ENCODE measurements around the gene CD68.
A peak's percentile ranks its signal among the peaks of the same experiment; 100 is the strongest.

CD68 gene

DNA sequence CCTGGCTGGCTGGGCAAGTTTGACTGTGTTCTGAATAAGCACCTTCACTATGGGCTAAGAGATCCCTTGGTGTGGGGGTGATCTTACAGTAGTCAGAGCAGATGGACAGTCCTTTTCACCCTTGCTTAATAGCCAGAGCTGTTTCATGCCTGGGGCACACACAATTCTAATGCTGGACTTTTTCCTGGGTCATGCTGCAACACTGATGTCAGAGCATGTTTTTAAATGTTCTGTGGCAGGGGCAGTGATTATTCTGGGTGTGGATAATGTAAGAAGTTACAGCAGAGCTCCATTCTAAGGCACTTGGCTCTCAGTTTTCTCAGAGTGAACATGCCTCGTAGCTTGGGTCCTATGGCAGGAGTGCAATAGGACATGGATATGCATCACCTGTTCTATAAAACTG lies 4.0 kb upstream of the CD68 start:
- H3K4me3 ChIP-seq (replicated peaks; ENCODE audit: low read depth, low read length) = peak overlapping the region; percentile 27
- no peaks in the 10 kb centered on the region for H3K27me3 ChIP-seq (replicated peaks; ENCODE audit: control insufficient read depth, insufficient read depth, low read length)
- no peak for DNase-seq (ENCODE audit: extremely low read depth, insufficient read length)
- TF ChIP-seq, protein P1, sequence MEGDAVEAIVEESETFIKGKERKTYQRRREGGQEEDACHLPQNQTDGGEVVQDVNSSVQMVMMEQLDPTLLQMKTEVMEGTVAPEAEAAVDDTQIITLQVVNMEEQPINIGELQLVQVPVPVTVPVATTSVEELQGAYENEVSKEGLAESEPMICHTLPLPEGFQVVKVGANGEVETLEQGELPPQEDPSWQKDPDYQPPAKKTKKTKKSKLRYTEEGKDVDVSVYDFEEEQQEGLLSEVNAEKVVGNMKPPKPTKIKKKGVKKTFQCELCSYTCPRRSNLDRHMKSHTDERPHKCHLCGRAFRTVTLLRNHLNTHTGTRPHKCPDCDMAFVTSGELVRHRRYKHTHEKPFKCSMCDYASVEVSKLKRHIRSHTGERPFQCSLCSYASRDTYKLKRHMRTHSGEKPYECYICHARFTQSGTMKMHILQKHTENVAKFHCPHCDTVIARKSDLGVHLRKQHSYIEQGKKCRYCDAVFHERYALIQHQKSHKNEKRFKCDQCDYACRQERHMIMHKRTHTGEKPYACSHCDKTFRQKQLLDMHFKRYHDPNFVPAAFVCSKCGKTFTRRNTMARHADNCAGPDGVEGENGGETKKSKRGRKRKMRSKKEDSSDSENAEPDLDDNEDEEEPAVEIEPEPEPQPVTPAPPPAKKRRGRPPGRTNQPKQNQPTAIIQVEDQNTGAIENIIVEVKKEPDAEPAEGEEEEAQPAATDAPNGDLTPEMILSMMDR (IDR thresholded peaks at IDR 0.05; ENCODE audit: insufficient read depth, low read length, poor library complexity, severe bottlenecking) = no peak
- peaks cover 39% of the 10 kb centered on the region for H3K36me3 ChIP-seq (ENCODE audit: control insufficient read depth, insufficient read depth, low read length)

DNA sequence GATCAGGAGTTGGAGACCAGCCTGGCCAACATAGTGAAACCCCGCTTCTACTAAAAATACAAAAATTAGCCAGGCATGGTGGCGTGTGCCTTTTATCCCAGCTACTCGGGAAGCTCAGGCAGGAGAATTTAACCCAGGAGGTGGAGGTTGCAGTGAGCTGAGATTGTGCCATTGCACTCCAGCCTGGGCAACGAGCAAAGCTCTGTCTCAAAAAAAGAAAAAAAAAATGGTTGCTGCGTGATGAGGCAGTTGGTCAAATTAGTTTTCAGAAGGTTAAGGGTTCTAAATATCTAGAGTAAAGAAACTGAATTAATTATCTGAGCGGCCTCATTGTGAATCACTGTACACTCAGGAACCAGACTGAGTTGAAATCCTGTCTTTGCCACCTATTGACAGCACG lies 3.5 kb upstream of the CD68 start:
- H3K4me3 ChIP-seq (replicated peaks; ENCODE audit: low read depth, low read length) = no peak overlapping the region
- no peaks in the 10 kb centered on the region for H3K27me3 ChIP-seq (replicated peaks; ENCODE audit: control insufficient read depth, insufficient read depth, low read length)
- DNase-seq (ENCODE audit: extremely low read depth, insufficient read length) = no peak
- peaks cover 40% of the 10 kb centered on the region for H3K36me3 ChIP-seq (ENCODE audit: control insufficient read depth, insufficient read depth, low read length)
- TF ChIP-seq, protein P1 (IDR thresholded peaks at IDR 0.05; ENCODE audit: insufficient read depth, low read length, poor library complexity, severe bottlenecking) = no peak

DNA sequence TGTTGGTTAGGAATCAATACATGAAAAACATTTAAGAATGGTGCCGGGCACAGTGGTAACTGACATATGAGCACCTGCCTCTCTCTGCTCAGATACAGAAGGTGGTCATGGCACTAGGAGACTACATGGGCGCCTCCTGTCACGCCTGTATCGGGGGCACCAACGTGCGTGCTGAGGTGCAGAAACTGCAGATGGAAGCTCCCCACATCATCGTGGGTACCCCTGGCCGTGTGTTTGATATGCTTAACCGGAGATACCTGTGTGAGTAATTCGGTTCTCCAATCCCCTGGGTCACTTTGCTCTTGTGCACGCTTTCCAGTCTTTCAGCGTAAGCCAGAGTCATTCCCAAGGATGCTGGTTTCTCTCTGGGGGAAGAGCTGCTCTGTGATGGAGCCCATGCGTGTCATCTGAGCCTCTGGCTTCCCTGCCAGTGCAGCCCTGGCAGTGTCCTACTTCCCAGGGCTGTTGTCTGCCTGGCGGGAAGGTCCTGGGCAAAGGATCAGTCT lies 3.0 kb upstream of the CD68 start:
- H3K27me3 ChIP-seq (replicated peaks; ENCODE audit: control insufficient read depth, insufficient read depth, low read length) = no peaks in the 10 kb centered on the region
- no peak overlapping the region for H3K4me3 ChIP-seq (replicated peaks; ENCODE audit: low read depth, low read length)
- DNase-seq (ENCODE audit: extremely low read depth, insufficient read length) = no peak
- peaks cover 36% of the 10 kb centered on the region for H3K36me3 ChIP-seq (ENCODE audit: control insufficient read depth, insufficient read depth, low read length)
- TF ChIP-seq, protein P1 (IDR thresholded peaks at IDR 0.05; ENCODE audit: insufficient read depth, low read length, poor library complexity, severe bottlenecking) = no peak

DNA sequence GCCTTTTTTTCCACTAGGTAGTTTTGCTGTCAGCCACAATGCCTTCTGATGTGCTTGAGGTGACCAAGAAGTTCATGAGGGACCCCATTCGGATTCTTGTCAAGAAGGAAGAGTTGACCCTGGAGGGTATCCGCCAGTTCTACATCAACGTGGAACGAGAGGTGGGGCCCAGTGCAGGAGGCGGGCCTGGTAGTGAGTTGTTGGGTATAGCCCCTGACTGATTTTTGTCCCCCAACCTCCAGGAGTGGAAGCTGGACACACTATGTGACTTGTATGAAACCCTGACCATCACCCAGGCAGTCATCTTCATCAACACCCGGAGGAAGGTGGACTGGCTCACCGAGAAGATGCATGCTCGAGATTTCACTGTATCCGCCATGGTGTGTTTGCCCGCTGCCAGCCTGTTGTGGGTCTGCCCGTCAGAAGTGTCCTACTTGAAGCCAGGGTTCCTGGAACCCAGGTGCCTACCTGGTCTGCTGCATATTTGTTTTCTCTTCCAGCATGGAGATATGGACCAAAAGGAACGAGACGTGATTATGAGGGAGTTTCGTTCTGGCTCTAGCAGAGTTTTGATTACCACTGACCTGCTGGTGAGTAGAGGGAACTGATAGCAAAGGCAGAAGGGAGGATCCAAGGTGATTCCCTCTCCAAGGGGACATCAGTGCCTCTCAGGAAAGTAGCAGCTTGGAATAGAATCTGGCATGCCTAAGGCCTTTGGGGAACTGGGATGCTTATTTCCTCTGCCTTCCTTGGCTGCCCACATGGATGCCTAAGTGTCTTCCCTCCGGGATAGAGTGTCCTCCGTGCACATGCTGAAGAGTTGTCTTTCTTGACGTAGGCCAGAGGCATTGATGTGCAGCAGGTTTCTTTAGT lies 1.9 kb upstream of the CD68 start:
- Histone ChIP-seq H3K36me3 (ENCODE audit: control insufficient read depth, insufficient read depth, low read length) (peaks cover 36% of the 10 kb centered on the region), H3K4me3 (replicated peaks; ENCODE audit: low read depth, low read length) (no peak overlapping the region)

DNA sequence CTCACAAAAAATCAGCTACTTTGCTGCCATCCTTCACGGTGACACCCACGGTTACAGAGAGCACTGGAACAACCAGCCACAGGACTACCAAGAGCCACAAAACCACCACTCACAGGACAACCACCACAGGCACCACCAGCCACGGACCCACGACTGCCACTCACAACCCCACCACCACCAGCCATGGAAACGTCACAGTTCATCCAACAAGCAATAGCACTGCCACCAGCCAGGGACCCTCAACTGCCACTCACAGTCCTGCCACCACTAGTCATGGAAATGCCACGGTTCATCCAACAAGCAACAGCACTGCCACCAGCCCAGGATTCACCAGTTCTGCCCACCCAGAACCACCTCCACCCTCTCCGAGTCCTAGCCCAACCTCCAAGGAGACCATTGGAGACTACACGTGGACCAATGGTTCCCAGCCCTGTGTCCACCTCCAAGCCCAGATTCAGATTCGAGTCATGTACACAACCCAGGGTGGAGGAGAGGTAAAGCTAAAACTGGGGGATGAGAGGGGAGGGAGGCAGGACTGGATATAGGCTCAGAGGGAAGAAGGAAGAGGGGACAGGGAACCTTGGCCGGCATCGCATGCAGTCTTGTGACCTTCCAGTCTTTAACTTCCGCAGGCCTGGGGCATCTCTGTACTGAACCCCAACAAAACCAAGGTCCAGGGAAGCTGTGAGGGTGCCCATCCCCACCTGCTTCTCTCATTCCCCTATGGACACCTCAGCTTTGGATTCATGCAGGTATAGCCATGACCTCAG lies 581 bp downstream of the CD68 start:
- TF ChIP-seq, protein P1 (IDR thresholded peaks at IDR 0.05; ENCODE audit: insufficient read depth, low read length, poor library complexity, severe bottlenecking) = no peak
- H3K27me3 ChIP-seq (replicated peaks; ENCODE audit: control insufficient read depth, insufficient read depth, low read length) = no peaks in the 10 kb centered on the region
- peak; percentile 72 for DNase-seq (ENCODE audit: extremely low read depth, insufficient read length)
- H3K36me3 ChIP-seq (ENCODE audit: control insufficient read depth, insufficient read depth, low read length) = peaks cover 31% of the 10 kb centered on the region
- H3K4me3 ChIP-seq (replicated peaks; ENCODE audit: low read depth, low read length) = no peak overlapping the region

More for the DNA sequence above, 1.9 kb upstream of the CD68 start:
- TF ChIP-seq, protein P1 (IDR thresholded peaks at IDR 0.05; ENCODE audit: insufficient read depth, low read length, poor library complexity, severe bottlenecking) = no peak
- DNase-seq (ENCODE audit: extremely low read depth, insufficient read length) = no peak
- H3K27me3 ChIP-seq (replicated peaks; ENCODE audit: control insufficient read depth, insufficient read depth, low read length) = no peaks in the 10 kb centered on the region
